Fibroblast of mammary gland (primary cell): Measurements from ENCODE around the gene COL4A1.

Experiments
- DNase-seq: peaks from one replicate; pipeline ENCODE4 v3.0.0-alpha.2; 2010; ENCODE audit warnings: low read depth
- H3K4me3 ChIP-seq: 2 replicates; pipeline ENCODE4 v1.5.1; 2011; ENCODE audit warnings: low read depth, mild to moderate bottlenecking, low read length, moderate library complexity; ENCODE audit not compliant: control insufficient read depth
- CTCF ChIP-seq: conservative IDR thresholded peaks from 2 replicates; pipeline ENCODE4 v1.5.1; 2011; ENCODE audit warnings: low read depth, low read length, inconsistent platforms; ENCODE audit not compliant: control insufficient read depth, insufficient read depth

COL4A1 gene

GRCh38 chr13:110297766-110298504, 9.0 kb downstream of the COL4A1 start:
- DNase-seq: no peak
- no peak for TF ChIP-seq CTCF
- no peak overlapping the region for H3K4me3 ChIP-seq

DNA sequence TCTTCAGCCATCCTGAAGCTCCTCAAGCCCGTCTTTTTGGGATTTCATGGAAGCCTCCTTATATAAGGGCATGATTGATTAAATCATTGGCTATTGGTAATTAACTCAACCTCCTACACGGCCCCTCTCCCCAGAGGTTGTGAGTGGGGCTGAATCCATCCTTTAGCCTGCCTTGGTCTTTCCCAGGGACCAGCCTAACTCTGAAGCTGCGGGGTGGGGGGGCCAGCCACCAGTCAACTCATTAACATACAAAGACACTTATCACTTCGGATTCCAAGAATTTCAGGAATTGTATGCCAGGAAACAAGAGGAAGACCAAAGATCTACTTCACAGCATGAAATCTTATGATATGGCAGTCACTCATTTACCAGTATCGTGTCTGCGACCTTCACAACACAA, 9.9 kb downstream of the COL4A1 start:
- no peak for TF ChIP-seq CTCF

DNA sequence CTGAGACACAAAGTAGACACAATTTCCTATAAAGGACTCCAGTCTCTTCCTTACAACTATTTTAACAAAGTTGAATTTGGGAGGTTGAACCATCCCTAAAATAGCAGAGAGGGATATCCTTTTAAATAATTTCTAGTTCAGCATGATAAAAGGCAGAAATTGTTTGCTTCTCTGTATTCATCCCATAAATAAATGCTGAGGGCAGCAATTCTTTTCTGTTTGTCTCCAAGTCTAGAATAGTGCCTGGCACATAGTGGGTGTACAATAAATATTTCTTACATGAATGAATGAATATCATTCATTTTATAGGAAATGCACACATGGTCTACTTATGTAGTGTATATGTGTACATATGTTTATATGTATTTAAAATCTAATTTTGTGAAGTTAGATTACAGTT, 12.3 kb downstream of the COL4A1 start:
- H3K4me3 ChIP-seq: no peak overlapping the region
- DNase-seq: no peak
- TF ChIP-seq CTCF: no peak

More for the DNA sequence above, 9.9 kb downstream of the COL4A1 start:
- no peak overlapping the region for H3K4me3 ChIP-seq
- DNase-seq: no peak

DNA sequence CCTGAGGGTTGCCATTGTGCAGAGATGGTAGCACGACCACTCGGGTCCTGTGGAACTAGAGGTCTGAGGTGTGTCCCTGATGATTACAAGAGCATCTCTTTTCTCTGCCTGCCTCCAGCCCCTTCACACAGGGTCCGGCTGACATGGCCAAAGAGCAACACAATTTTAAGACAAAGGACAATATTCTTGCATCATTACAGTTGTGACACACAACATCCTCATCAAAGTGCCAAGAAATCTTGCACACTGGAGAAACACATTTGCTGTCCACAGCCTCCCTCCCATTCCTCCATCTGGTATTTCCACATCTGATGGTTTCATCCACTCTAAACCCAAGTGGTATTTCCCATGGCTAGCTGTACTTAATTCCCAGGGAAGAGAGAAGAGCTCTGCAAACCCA, 12.8 kb downstream of the COL4A1 start:
- DNase-seq: peak; percentile 92
- no peak overlapping the region for H3K4me3 ChIP-seq
- TF ChIP-seq CTCF: no peak

DNA sequence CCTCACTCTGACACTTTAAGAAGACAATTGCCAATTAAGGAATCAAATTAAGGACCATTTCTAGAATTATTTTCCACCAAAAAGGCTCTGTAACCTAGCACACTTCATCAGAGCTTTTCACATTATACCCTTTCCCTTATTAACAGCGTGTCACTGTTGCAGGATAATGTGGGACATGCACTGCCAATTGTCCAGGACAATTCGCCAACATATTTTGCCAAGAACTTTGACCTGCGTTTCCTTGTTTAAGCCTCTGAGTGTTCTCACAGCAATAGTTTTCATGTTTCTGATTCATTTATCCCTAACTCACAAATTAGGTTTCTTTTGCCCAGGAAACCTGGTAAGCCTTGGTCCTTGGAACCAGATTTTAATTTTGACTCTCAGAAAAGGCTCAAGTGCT, 13.3 kb downstream of the COL4A1 start:
- no peak for DNase-seq
- H3K4me3 ChIP-seq: no peak overlapping the region
- no peak for TF ChIP-seq CTCF

DNA sequence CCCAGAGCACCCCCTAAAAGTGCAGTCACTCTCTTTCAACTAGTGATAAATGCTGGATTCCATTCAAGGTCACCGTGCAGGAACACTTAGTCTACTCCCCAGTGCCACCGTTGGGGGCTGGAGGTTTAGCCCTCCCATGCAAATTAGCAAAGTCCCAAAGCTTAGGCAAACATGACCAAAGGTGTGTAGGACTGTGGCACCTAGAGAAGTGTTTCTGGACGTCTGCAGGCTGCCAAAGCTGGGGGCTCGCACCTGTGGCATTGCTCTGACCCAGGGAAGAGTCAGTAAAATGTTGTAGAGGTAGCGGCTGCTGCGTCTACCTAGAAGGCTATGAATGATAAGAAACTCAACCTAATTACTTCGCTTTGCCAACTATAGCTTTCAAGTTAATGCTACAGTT, 13.9 kb downstream of the COL4A1 start:
- no peak overlapping the region for H3K4me3 ChIP-seq
- no peak for TF ChIP-seq CTCF
- DNase-seq: no peak

DNA sequence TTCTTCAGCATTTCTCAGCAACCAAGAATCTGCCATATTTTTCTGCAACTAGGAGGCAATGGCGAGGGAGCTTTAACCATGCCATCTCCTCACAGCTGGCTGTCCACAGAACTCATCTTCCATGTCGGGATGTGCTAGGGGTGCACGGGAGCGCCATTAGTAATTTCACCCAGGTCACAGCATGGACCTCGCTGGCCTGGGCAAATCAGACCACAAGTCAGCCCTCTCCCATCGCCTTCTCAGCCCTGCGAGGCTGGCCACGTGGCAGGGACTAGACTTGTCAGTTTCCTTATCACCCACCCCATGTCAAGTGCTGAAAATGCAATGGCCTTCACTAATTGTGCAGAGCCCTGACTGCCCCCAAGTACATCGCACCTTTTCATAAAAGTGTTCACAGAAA, 15.7 kb downstream of the COL4A1 start:
- no peak for TF ChIP-seq CTCF
- no peak overlapping the region for H3K4me3 ChIP-seq
- no peak for DNase-seq
